GM19099 (cell line): ENCODE data around the gene NUP210.

Source experiments
- POLR2A ChIP-seq: IDR thresholded peaks from 3 replicates; pipeline ENCODE4 v1.6.1; 2011; ENCODE audit warnings: low read depth; ENCODE audit not compliant: insufficient read length; ENCODE audit errors: extremely low read depth

NUP210 gene

DNA sequence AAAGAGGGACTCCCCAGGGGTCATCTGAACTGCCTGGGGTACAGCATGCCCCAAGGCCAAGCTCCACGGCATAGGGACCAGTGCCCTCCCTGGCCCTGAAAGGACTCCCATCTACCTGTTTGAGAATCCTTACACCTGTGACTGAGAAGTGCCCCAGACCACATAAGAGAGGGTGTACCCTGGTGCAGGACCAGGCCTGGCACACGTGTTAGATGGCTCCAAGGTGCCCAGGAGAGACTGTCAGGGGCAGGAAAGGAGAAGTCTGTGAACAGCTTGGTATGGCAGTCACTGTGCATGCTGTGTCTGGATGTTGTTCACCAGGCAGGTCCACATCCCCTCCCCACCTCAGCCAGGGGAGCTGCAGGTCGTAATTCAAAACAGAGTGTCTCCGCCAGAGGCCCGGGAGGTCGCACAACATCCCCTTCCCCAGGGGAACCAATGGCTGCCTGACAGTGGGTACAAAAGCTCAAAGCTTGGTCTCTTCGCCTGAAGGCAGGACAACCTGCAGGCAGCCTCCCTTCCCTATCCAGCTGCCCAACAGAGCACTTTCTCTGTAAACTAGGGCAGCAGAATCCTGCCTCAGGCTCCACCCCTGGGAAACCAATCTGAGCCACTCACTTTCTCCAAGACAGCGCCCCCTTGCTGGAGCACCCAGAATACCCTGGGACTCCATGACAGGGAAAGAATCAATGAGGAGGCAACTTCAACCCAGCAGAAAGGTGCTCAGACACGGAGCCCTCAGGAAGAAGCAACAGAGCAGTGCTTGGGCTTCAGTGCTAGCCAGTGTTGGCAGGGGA is 3.9 kb downstream of the NUP210 start:
- TF ChIP-seq POLR2A = no peak

DNA sequence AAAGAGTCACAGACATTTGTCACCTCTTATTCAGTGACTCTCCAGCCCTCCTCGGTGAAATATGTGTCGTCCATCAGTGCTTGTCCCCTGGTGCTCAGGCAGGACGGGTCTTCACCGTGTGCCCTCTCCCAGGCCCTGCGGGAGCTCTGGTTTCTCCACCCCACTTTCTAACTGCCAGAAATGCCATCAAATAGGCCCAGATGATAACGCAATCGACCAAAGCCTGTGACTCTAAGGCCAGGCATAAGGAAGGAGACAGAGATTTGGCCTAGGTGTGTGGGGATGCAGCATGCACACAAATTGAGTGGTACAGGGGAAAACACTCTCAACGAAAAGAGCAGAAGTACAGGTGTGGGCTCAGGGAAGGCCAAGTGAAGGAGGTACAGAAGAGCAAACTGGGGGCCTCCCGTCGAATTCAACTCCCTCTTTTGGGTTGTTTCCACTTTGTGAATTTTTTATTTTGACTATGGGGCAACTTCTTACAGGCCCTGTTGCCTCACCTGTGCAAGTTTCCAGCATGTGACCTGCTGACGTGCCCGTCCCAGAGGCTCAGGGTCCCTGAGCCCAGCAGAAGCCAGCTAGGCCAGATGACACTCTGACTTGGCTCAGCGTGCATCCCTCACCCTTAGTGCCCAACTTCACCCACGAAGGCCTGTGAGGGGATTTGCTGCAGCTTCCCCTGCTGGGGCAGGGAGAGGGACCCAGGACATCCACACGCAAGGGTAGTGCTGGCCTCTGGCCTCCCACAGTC is 4.7 kb downstream of the NUP210 start:
- no peak for TF ChIP-seq POLR2A

DNA sequence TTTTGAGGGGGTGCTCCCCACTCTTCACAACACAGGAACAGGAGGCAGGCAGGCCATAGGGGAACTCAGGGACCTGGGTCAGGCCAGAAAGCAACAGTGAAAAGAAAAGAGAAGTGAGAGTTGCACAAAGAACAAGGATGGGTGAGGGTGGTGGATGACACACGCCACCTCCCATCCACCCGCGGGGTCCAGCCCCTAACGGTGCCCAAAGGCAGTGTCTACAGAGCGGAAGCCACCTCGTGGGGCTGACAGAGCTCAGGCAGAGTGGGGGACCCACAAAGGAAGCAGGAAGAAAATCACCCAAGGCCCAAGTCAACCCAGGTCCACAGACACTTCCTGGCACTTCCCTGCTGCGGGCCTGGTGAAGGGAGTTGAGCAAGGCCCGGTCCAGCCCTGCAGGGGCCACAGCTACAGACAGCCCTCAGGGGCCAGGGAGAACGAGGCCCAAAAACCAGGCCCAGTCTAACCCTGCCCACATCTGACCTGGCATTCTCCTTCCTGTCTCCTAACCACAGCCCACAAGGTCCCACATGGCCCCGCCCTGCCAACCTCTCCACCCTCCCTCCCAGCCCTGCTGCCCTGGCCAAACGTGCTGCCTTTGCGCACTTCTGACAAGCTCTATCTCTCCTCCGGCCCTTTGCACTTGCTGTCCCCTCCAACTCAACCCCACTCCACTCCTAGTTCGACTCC is 5.9 kb downstream of the NUP210 start:
- peak; percentile 55 for TF ChIP-seq POLR2A

DNA sequence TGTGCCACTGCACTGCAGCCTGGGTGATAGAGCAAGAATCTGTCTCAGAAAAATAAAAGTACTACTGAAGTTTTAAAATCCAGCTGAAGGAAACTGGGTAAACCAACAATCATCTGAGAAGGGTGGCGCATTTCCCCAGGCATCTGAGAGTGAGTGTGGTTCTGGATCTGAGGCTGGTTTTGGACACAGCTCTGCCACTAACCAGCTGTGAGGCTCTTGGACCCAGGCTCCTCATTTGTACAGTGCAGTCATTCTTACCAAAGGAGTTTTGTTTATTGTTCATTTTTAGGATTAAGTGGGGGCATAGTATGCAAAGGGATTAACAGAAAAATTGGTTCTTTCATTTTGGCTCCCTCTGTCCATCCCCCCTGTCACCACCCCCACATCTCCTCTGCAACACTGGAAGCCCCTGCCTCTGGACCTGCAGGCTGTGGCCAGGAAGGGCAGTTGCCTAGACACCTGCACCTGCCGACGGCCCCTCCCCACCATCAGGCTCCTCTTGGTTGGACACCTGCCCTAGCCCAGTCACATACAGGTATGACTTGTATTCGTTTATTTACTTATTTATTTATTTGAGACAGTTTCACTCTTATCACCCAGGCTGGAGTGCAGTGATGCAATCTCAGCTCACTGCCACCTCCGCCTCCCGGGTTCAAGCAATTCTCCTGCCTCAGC is 8.8 kb downstream of the NUP210 start:
- TF ChIP-seq POLR2A = no peak

DNA sequence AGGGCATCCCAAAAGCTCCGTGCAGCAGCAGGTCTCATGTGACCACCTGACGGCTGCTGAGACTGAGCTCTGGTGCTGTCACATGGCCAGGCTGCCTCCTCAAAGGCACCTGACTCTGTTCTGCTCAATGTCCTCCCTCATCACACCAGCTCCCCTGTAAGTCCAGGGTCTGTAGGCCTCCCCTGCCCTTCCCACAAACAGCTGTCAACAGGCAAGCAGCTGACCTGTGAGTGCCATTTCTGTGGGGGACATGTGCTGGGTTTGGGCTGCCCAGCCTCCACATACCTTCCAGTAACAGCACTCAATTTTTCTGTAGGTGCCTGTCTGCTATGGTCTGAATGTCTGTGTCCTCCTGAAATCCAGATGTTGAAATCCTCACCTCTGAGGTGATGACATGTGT is 11.2 kb downstream of the NUP210 start:
- TF ChIP-seq POLR2A = no peak

DNA sequence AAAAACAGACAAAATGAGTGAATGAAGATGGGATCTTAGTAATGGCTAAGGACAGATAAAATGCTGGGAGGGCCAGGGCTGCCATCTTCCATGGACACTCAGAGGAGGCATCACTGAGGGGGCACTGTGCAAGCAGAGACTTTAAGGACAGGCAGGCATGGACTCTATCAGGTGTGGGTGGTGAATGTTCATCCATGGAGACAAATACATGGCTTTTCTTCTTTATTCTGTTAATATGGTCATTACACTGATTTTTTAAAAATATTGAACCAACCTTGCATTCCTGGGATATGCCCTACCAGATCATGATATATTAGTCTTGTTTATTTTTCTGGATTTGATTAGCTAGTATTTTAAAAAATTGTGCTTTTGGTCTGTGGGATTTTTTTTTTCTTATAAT is 12.2 kb downstream of the NUP210 start:
- TF ChIP-seq POLR2A = no peak

DNA sequence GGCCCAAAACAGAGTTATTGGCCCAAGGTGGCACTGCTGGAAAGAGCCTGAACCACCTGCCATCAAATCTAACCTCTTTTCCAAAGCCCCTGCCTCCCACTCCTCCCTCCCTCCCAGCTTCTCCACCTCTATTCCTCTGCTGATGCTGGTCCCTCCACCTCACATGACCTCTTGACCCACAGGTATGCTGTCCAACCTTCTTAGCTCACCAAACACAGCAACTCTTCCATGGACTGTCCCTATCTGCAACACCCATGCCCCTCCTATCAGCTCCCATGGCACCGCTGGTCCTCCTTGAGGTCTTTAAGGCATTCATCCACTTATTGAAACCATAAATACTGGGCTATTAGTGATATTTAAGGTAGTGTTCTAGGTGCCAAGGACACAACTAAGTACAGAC is 12.6 kb downstream of the NUP210 start:
- no peak for TF ChIP-seq POLR2A

DNA sequence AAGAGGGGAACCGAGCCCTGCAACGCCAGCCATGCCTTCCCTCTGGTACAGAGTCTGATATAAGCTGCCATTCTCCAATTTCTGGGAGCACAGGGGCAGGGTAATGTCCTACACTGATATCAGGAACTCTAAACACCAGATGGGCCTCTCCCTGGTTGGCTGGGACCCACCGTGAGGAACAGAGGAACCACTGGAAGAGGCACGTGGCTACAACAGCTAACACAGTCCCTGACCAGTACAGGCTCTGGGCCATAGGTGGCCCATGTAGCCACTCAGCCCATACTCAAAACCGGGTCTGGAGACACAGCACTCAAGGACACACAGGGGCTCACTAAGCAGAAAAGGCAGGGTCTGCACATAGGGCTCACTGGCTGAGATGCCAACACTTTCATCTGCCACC is 13.9 kb downstream of the NUP210 start:
- TF ChIP-seq POLR2A = no peak

DNA sequence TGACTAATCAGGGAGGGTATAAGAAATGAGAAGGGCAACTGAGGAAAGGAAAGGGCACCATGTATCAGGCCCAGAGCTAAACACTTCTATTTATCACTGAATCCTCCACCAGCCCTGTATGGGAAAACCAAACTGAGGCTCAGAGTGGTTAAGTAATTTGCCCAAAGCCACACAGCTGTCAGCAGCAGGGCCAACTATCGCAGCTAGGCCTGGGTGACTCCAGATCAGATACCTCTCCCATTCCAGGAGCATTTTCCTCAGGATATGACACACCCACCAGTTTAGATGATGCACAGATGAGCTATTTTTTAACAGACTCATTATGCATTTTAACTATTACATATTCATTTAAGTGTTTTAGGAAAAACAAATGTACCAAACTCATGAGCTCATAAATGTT is 14.5 kb downstream of the NUP210 start:
- TF ChIP-seq POLR2A = no peak

DNA sequence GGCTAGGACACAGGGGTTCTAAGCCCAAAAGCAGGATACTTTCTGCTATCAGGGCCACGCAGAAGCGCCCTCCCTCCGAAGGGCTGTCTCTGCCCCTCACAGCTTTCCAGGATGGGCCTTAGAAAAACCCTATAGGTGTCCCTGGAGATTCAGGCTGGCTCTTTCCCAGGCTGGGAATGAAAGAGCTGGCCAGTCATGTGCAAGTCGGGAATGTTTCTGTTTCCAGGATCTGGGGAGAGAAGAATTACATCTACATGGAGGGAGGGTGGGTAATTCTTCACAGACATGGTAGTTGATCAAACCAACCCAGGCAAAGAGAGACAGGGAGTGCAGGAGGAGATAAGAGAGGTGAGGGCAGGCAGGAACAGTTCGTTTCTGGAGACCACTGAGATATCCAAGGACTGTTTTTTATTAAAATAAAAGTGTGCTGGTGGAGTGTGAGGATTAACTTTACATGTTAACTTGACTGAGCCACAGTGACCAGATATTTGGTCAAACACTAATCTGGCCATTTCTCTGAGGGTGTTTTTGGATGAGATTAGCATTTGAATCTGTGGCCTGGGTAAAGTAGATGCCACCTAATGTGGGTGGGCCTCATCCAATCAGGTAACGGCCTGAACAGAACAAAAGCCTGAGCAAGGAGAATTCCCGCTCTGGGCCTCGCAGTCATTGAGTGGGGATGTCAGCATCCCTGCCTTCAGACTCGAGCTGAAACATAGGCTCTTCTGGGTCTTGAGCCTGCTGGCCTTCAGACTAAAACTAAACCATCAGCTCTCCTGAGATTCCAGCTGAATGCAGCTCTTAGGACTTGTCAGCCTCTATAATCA is 15.3 kb downstream of the NUP210 start:
- TF ChIP-seq POLR2A = no peak

DNA sequence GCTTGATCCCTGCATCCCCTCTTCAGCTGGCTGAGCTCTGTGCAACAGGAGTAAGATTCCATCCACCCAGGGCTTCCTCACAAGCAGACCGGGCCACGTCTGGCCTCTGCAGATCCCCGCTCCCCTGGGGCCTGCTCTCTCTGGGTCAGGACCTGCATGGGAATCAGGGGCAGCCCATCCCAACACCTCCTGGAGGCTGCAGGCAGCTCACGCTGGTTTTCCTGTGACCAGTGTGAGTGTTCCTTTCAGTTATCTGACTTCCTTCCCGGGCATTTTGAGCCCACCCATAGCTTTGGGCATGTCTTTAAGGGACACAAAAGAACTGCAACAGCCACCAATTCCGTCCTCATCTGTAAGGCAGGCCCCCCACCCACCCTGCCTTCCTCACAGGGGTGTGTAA is 16.3 kb downstream of the NUP210 start:
- TF ChIP-seq POLR2A = no peak

DNA sequence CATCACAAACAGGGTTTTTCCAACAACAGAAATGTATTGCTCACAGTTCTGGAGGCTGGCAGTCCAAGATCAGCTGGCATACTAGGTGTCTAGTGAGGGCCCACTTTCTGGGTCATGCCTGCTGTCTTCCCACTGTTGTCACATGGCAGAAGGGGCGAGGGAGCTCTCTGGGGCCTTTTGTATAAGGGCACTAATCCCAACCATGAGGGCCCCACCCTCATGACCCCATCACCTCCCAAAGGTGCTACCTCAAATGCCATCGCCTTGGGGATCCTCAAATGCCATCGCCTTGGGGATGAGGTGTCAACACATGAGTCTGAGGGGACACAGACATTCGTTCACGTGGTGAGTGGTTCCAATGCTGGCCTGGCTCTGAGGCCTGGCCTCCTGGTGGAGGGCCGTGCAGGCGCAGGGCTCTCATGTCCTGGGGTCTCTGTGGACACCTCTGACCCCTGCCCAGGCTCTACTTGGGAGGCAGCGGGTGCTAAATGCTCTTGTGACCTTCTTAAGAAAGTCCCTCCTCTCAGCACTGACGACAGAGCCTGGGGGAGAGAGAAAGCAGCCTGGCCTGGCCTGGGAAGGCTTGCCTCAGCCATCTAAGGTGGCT is 16.8 kb downstream of the NUP210 start:
- TF ChIP-seq POLR2A = no peak

DNA sequence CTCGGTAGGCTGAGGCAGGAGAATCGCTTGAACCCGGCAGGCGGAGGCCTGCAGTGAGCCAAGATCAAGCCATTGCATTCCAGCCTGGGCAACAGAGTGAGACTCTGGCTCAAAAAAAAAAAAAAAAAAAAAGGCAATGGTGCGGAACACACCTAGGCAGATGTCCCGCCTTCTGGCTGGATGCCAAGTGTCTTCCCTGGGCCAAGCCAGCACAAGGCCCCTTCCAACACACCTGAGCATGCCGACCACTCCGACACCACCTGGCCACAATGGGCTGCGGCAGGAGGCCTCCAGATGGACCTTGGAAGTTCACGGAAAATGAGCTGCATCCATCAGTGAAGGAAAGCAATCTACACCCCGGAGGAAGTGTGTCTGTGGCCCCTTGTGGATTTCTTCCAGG is 19.0 kb downstream of the NUP210 start:
- TF ChIP-seq POLR2A = no peak

DNA sequence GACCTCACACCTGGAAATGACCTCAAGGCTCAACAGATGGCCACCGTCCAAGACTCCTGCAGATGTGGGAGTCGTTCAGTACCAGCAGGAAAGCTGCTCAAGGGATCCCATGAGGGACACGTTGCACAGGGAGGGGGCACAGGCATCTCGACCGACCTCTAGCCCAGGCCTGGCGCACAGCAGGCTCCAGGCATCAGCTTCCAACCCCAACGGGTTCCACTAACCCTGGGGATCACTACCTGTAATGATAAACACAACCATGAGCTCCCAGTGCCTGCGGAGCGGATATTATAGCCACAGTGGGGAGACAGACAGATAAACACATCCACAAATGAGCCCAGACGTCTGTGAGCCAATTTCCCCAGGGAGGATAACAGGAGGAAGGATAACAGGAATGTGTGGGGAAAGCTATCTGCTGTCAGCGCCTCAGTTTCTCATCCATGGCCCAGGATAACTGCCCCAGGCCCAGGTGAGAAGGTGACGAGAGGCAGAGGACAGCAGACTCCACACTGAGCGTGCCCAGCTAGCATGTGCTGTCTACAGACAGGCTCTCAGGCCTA is 19.9 kb downstream of the NUP210 start:
- TF ChIP-seq POLR2A = no peak
